ENCODE data around the gene TEX44. TPM values are rescaled to one million over a fixed set of nuclear protein-coding genes. Genes with fewer than 3 reads are reported as not detected.
A peak's percentile ranks its signal among the peaks of the same experiment; 100 is the strongest.

The TEX44 gene
- total RNA-seq, 1 experiment from 2014 or later, result not detected

GRCh38 chr2:231633241-231633976, 40.7 kb downstream of the TEX44 start:
- no peak for DNase-seq (ENCODE audit: low spot score)

- no peak for DNase-seq (ENCODE audit: low spot score)
Measured at GRCh38 chr2:231634412-231634811, 41.7 kb downstream of the TEX44 start.

GRCh38 chr2:231634951-231635875, 42.5 kb downstream of the TEX44 start:
- DNase-seq (ENCODE audit: low spot score), result peak; percentile 57

GRCh38 chr2:231640241-231640640, 47.6 kb downstream of the TEX44 start:
- no peak for DNase-seq (ENCODE audit: low spot score)

DNA sequence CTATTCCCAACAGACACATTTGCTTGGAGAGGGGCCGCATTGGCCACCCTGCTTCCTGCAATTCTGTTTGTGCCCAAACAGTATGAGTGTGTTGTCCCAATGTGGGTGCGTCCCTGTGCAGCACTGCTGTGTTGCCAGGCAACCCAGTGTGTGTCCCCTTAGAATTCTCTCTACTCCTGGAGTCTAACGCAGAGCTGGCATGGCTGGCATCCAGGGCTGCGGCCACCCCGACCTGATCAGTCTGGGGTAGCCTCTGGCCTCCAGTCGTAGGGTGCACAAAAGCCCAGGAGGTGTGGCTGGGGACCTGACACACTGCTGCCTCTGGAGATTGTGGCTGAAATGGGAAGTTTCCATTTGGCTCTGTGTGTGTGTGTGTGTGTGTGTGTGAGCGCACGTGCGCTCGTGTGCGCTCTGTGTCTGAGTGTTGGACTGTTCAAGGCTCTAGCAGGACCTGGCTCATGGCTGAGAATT, 48.0 kb downstream of the TEX44 start:
- no peak for DNase-seq (ENCODE audit: low spot score)

- DNase-seq (ENCODE audit: low spot score), result peak; percentile 99
Measured at GRCh38 chr2:231642631-231643494, 50.2 kb downstream of the TEX44 start.

GRCh38 chr2:231643495-231643888, 50.8 kb downstream of the TEX44 start:
- no peak for DNase-seq (ENCODE audit: low spot score)

Other genes starting within 250 kb of the TEX44 start
- gene B3GNT7, start 197.2 kb upstream of the TEX44 start, total RNA-seq (2014; rRNA removed; shearing (Covaris generic)), result 0.17 TPM in 1 of 2 replicates, not detected in the other
- 217 and 344 TPM in 2 replicates for gene NCL, start 128.4 kb upstream of the TEX44 start, total RNA-seq (2014; rRNA removed; shearing (Covaris generic))
- not detected in 2 replicates for gene NMUR1, start 62.4 kb upstream of the TEX44 start, total RNA-seq (2014; rRNA removed; shearing (Covaris generic))
- 1,279 and 1,335 TPM in 2 replicates for gene PTMA, start 115.7 kb downstream of the TEX44 start, total RNA-seq (2014; rRNA removed; shearing (Covaris generic))
- gene PDE6D, start 188.4 kb downstream of the TEX44 start, total RNA-seq (2014; rRNA removed; shearing (Covaris generic)), result 41.0 and 41.9 TPM in 2 replicates
- 39.4 and 43.5 TPM in 2 replicates for gene COPS7B, start 193.6 kb downstream of the TEX44 start, total RNA-seq (2014; rRNA removed; shearing (Covaris generic))